GM12878 (cell line): Measurements from ENCODE around the gene WDR13. TPM values are rescaled to one million over a fixed set of nuclear protein-coding genes. Genes with fewer than 3 reads are reported as not detected.

Experiments used
- ATF2 ChIP-seq: IDR thresholded peaks from 2 replicates; pipeline ENCODE4 v1.6.1; 2012; ENCODE audit warnings: low read length, inconsistent platforms
- BACH1 ChIP-seq: fragments of 450-650 bp; IDR thresholded peaks from 2 replicates; pipeline ENCODE4 v1.6.1; 2017; ENCODE audit warnings: mild to moderate bottlenecking, borderline replicate concordance
- CBX5 ChIP-seq: sonication (generic); IDR thresholded peaks from 2 replicates; pipeline ENCODE4 v1.6.1; 2016; ENCODE audit warnings: low read depth, moderate library complexity, mild to moderate bottlenecking, inconsistent platforms
- CREB1 ChIP-seq: IDR thresholded peaks from 2 replicates; pipeline ENCODE4 v1.6.1; 2012; ENCODE audit warnings: low read depth, mild to moderate bottlenecking, inconsistent platforms
- E2F8 ChIP-seq: fragments of 450-650 bp; IDR thresholded peaks from 2 replicates; pipeline ENCODE4 v1.6.1; 2018; ENCODE audit warnings: mild to moderate bottlenecking, low read depth, moderate library complexity; ENCODE audit not compliant: partially characterized antibody
- EED ChIP-seq: sonication (generic); IDR thresholded peaks from 2 replicates; pipeline ENCODE4 v1.6.1; 2016; ENCODE audit warnings: antibody characterized with exemption, low read depth
- FOXM1 ChIP-seq: IDR thresholded peaks from 2 replicates; pipeline ENCODE4 v1.6.1; 2012; ENCODE audit warnings: low read depth, mild to moderate bottlenecking, inconsistent platforms, low read length, moderate library complexity
- NFIC ChIP-seq: IDR thresholded peaks from 2 replicates; pipeline ENCODE4 v1.6.1; 2012; ENCODE audit warnings: low read depth, mild to moderate bottlenecking, inconsistent platforms, low read length, moderate library complexity
- POLR2A ChIP-seq: IDR thresholded peaks from 2 replicates; pipeline ENCODE4 v1.6.1; 2011; ENCODE audit warnings: low read depth, mild to moderate bottlenecking, low read length
- SKIL ChIP-seq: fragments of 450-650 bp; IDR thresholded peaks from 2 replicates; pipeline ENCODE4 v1.6.1; 2017; ENCODE audit warnings: mild to moderate bottlenecking, low read depth, inconsistent platforms; ENCODE audit not compliant: poor library complexity, severe bottlenecking
- SMARCA5 ChIP-seq: fragments of 450-650 bp; IDR thresholded peaks from 2 replicates; pipeline ENCODE4 v1.6.1; 2017; ENCODE audit warnings: mild to moderate bottlenecking
- TCF12 ChIP-seq: IDR thresholded peaks from 2 replicates; pipeline ENCODE4 v1.6.1; 2011; ENCODE audit warnings: low read depth, mild to moderate bottlenecking, low read length
- YY1 ChIP-seq: IDR thresholded peaks from 2 replicates; pipeline ENCODE4 v1.6.1; 2011; ENCODE audit warnings: low read depth, mild to moderate bottlenecking, low read length
- ZNF207 ChIP-seq: fragments of 450-650 bp; IDR thresholded peaks from 2 replicates; pipeline ENCODE4 v1.6.1; 2014; ENCODE audit warnings: antibody characterized with exemption, mild to moderate bottlenecking, borderline replicate concordance
- ZNF274 ChIP-seq: IDR thresholded peaks from one replicate; pipeline ENCODE4 v1.8.0; 2011; ENCODE audit not compliant: insufficient read length, insufficient read depth
- ZZZ3 ChIP-seq: IDR thresholded peaks from 2 replicates; pipeline ENCODE4 v1.6.1; 2011; ENCODE audit warnings: low read depth; ENCODE audit not compliant: control insufficient read depth, insufficient read length
- polyA plus RNA-seq, 11 experiments: library from polyadenylated mRNA; depleted of rRNA in 4 of 11; unstranded in 6 of 11; stranded (reverse) in 5 of 11; fragments of >200 nt; fragmentation: Nextera tagmentation in 4 of 11; fragmentation: Illumina TruSeq in 1 of 11; extraction: Ambion mirVana in 4 of 11; extraction: Trizol in 1 of 11; gene quantifications; 1 replicate in 1 of 11; 2 replicates in 10 of 11; pipeline versions ENCODE4 v1.2.1 to v1.2.3, GENCODE V29; 2011 to 2016; ENCODE audit warnings: inconsistent platforms in 2 of 11, missing spikeins in 2 of 11, low read depth in 1 of 11
- total RNA-seq, 4 experiments: library from RNA; depleted of rRNA in 3 of 4; stranded (reverse); fragments of >200 nt in 3 of 4; fragmentation: Illumina TruSeq in 1 of 4; extraction: Trizol in 1 of 4; gene quantifications; 2 replicates each; pipeline versions ENCODE4 v1.2.1 to v1.2.3, GENCODE V29; 2013 to 2021
- TF ChIP-seq, protein P1 (sequence below): fragments of 450-650 bp; IDR thresholded peaks from 2 replicates; pipeline ENCODE4 v1.6.1; 2016; ENCODE audit warnings: mild to moderate bottlenecking
- TF ChIP-seq, protein P2 (sequence below): fragments of 450-650 bp; formaldehyde crosslinking; IDR thresholded peaks from 2 replicates; pipeline ENCODE4 v1.5.0; 2022; ENCODE audit warnings: mild to moderate bottlenecking, missing genetic modification characterization

WDR13 gene
- total and polyA plus RNA-seq, 10 of the 15 experiments (the other 5 are each of a cell fraction or from before 2014, with no cell fraction given) = 6.9 to 62.7 (median 28.9) TPM

DNA sequence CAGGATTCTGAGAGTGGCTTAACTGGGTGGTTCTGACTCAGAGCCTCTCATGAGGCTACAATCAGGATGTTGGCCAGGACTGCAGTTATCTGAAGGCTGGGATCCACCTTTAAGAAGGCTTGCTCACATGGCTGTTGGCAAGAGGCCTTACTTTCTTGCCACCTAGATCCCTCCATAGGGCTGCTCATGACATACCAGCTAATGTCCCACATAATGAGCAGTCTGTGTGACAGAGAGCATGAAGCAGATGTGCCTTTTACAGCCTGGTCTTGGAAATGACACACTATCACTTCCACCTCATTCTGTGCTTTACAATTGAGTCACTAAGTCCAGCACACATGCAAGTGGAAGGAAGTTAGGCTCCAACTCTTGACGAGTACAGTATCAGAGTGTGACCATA, 27.3 kb upstream of the WDR13 start (continued):
- TF ChIP-seq, protein P1, sequence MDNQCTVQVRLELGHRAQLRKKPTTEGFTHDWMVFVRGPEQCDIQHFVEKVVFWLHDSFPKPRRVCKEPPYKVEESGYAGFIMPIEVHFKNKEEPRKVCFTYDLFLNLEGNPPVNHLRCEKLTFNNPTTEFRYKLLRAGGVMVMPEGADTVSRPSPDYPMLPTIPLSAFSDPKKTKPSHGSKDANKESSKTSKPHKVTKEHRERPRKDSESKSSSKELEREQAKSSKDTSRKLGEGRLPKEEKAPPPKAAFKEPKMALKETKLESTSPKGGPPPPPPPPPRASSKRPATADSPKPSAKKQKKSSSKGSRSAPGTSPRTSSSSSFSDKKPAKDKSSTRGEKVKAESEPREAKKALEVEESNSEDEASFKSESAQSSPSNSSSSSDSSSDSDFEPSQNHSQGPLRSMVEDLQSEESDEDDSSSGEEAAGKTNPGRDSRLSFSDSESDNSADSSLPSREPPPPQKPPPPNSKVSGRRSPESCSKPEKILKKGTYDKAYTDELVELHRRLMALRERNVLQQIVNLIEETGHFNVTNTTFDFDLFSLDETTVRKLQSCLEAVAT = no peak
- TF ChIP-seq POLR2A (0 out of 2 replicates have a peak, but pooled peaks have one; percentile 17), SKIL (no peak), ZNF274 (no peak), YY1 (0 out of 2 replicates have a peak, but pooled peaks have one; percentile 19), ZZZ3 (no peak), TCF12 (peak; percentile 47; the same call in 1 of the 2 replicates), EED (peak; percentile 69), FOXM1 (peak; percentile 69; the same call in 1 of the 2 replicates), NFIC (peak; percentile 67; the same call in 1 of the 2 replicates), CREB1 (peak; percentile 66), ATF2 (peak; percentile 32; the same call in 1 of the 2 replicates), BACH1 (no peak), SMARCA5 (no peak), ZNF207 (no peak), CBX5 (no peak), E2F8 (no peak)
- TF ChIP-seq, protein P2, sequence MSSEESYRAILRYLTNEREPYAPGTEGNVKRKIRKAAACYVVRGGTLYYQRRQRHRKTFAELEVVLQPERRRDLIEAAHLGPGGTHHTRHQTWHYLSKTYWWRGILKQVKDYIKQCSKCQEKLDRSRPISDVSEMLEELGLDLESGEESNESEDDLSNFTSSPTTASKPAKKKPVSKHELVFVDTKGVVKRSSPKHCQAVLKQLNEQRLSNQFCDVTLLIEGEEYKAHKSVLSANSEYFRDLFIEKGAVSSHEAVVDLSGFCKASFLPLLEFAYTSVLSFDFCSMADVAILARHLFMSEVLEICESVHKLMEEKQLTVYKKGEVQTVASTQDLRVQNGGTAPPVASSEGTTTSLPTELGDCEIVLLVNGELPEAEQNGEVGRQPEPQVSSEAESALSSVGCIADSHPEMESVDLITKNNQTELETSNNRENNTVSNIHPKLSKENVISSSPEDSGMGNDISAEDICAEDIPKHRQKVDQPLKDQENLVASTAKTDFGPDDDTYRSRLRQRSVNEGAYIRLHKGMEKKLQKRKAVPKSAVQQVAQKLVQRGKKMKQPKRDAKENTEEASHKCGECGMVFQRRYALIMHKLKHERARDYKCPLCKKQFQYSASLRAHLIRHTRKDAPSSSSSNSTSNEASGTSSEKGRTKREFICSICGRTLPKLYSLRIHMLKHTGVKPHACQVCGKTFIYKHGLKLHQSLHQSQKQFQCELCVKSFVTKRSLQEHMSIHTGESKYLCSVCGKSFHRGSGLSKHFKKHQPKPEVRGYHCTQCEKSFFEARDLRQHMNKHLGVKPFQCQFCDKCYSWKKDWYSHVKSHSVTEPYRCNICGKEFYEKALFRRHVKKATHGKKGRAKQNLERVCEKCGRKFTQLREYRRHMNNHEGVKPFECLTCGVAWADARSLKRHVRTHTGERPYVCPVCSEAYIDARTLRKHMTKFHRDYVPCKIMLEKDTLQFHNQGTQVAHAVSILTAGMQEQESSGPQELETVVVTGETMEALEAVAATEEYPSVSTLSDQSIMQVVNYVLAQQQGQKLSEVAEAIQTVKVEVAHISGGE (CRISPR knock-in tag) = no peak
